SK-N-SH (cell line): ENCODE data around the gene ROS1.

Experiments used
- CHD2 ChIP-seq: fragments of 150-350 bp; IDR thresholded peaks from 2 replicates; pipeline ENCODE4 v1.6.1; 2018; ENCODE audit warnings: low read length; ENCODE audit not compliant: partially characterized antibody
- CTCF ChIP-seq: fragments of 200-600 bp; sonication (generic); IDR thresholded peaks from 2 replicates; pipeline ENCODE4 v1.6.1; 2017; ENCODE audit warnings: antibody characterized with exemption, mild to moderate bottlenecking, moderate library complexity
- ELF1 ChIP-seq: IDR thresholded peaks from 2 replicates; pipeline ENCODE4 v1.4.0; 2012
- EP300 ChIP-seq, 2 experiments: IDR thresholded peaks; 2 replicates each; pipeline versions ENCODE4 v1.4.0 to v1.6.1; 2012; ENCODE audit warnings: borderline replicate concordance in 1 of 2, low read depth in 1 of 2, low read length in 1 of 2
- EZH2phosphoT487 ChIP-seq: fragments of 200-600 bp; sonication (generic); IDR thresholded peaks from 2 replicates; pipeline ENCODE4 v1.6.1; 2017; ENCODE audit warnings: low read depth, mixed run types, mild to moderate bottlenecking, antibody characterized with exemption, moderate library complexity, borderline replicate concordance
- MXI1 ChIP-seq: IDR thresholded peaks from 2 replicates; pipeline ENCODE4 v1.6.1; 2012; ENCODE audit warnings: mild to moderate bottlenecking, low read depth, low read length, improper control_type of control experiment
- POLR2AphosphoS5 ChIP-seq: IDR thresholded peaks from 2 replicates; pipeline ENCODE4 v1.6.1; 2012; ENCODE audit warnings: low read depth, low read length
- RAD21 ChIP-seq: IDR thresholded peaks from 2 replicates; pipeline ENCODE4 v1.6.1; 2012; ENCODE audit warnings: mild to moderate bottlenecking, low read length
- REST ChIP-seq: IDR thresholded peaks from 2 replicates; pipeline ENCODE4 v1.6.1; 2012; ENCODE audit warnings: mild to moderate bottlenecking, low read depth, low read length, moderate library complexity
- RFX5 ChIP-seq: IDR thresholded peaks from 2 replicates; pipeline ENCODE4 v1.6.1; 2012; ENCODE audit warnings: mild to moderate bottlenecking, improper control_type of control experiment, low read length
- SIN3A ChIP-seq: IDR thresholded peaks from 2 replicates; pipeline ENCODE4 v1.6.1; 2012; ENCODE audit warnings: low read depth, mild to moderate bottlenecking, low read length, moderate library complexity, borderline replicate concordance
- SMC3 ChIP-seq: IDR thresholded peaks from 2 replicates; pipeline ENCODE4 v1.6.1; 2012; ENCODE audit warnings: low read depth, low read length, improper control_type of control experiment
- TAF1 ChIP-seq: IDR thresholded peaks from 2 replicates; pipeline ENCODE4 v1.6.1; 2012; ENCODE audit warnings: low read depth, mild to moderate bottlenecking, low read length, moderate library complexity, borderline replicate concordance
- USF2 ChIP-seq: fragments of 150-350 bp; IDR thresholded peaks from 2 replicates; pipeline ENCODE4 v1.6.1; 2017; ENCODE audit warnings: antibody characterized with exemption, low read length, low read depth, borderline replicate concordance

GRCh38 chr6:117270055-117270842 is 155.5 kb downstream of the ROS1 start:
- TF ChIP-seq MXI1, result no peak
- TF ChIP-seq SMC3, result no peak
- TF ChIP-seq CTCF, result no peak
- TF ChIP-seq SIN3A, result no peak
- no peak for TF ChIP-seq POLR2AphosphoS5
- TF ChIP-seq EZH2phosphoT487, result no peak
- TF ChIP-seq TAF1, result no peak
- no peak for TF ChIP-seq RFX5
- TF ChIP-seq RAD21, result no peak
- TF ChIP-seq CHD2, result no peak
- no peak for TF ChIP-seq EP300 (IDR thresholded peaks at IDR 0.05; ENCODE audit: borderline replicate concordance in 1 of 2, low read depth in 1 of 2, low read length in 1 of 2)
- no peak for TF ChIP-seq USF2
- no peak for TF ChIP-seq ELF1
- TF ChIP-seq REST, result no peak
